ENCODE data around the gene LILRA6. TPM values are rescaled to one million over a fixed set of nuclear protein-coding genes. Genes with fewer than 3 reads are reported as not detected.
"Not testable (repeated sequence)": the region's sequence is repeated elsewhere in the genome, so short reads cannot be mapped to it uniquely, and the experiment has no call there.

Gene LILRA6
- total RNA-seq (2022) (not detected in 2 replicates), Bru-seq, nascent RNA (not detected), BruChase-seq, experiment 1, labeled RNA remaining after a 2-hour chase (not detected), BruChase-seq, experiment 2, labeled RNA remaining after a 6-hour chase (not detected)
- long read RNA-seq, result 0 reads

DNA sequence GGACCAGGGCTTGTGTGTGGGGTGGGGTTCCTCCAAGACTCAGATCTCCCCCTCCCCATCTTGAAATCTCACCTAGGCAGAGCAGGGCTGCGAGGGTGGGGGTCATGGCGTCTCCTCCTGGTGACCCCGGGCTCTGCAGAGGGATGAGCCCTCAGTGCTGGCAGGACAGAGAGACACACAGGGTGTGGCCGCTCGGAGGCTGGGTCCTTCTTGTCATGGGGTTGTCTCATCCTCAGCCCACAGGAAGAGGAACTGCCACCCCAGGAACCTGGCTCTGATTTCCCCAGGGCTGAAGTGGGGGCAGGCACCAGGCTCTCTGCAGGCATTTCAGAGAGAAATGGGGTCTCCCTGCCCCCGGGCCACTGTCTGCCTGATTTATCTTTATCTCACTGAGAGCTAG, at the start of gene LILRA6:
LILRA6 (minus strand) TSS at position 145 of the 400 bp plus-strand sequence.
- H3K4me3 Mint-ChIP-seq (ENCODE audit: unreplicated experiment); H3K4me1 Mint-ChIP-seq (ENCODE audit: low read depth, unreplicated experiment); H3K4me1 ChIP-seq; DNase-seq; H3K27ac Mint-ChIP-seq (ENCODE audit: unreplicated experiment); H3K9me3 ChIP-seq; POLR2A ChIA-PET; H3K27me3 ChIP-seq (replicated peaks; ENCODE audit: control insufficient read depth, insufficient read depth, low read length); H3K36me3 Mint-ChIP-seq (ENCODE audit: insufficient read depth, unreplicated experiment); H3K9me3 Mint-ChIP-seq (ENCODE audit: unreplicated experiment); H3K4me3 ChIP-seq (ENCODE audit: low read depth, low read length); H3K27me3 Mint-ChIP-seq (ENCODE audit: insufficient read depth, unreplicated experiment); H3K36me3 ChIP-seq (ENCODE audit: control insufficient read depth, insufficient read depth, low read length); intact Hi-C loops (cut with micrococcal nuclease; ENCODE audit: unreplicated experiment); CTCF ChIA-PET; BruUV-seq (replicated peaks): not testable (repeated sequence)

DNA sequence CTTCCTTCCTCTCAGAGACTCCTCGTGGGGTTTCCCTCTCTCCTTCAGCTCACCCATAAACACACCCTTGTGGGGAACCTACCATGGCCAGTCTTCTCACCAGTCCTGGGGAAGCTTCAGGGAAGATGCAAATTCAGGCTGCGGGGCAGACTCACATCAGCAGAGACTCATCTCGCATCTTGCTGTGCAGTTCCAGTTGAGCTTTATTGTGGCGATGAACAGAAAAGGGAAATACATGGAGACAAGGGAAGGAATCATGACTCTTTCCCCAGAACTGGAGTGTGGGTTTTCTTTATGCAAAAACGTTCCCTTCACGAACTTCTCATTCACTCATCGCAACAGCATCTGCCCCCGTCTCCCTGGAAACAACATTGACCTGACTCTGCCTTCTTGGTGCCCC, 46.6 kb upstream of the LILRA6 start:
- H3K27me3 ChIP-seq (replicated peaks; ENCODE audit: control insufficient read depth, insufficient read depth, low read length); H3K36me3 ChIP-seq (ENCODE audit: control insufficient read depth, insufficient read depth, low read length); H3K4me1 Mint-ChIP-seq (ENCODE audit: low read depth, unreplicated experiment); H3K4me3 ChIP-seq (ENCODE audit: low read depth, low read length); intact Hi-C loops (cut with micrococcal nuclease; ENCODE audit: unreplicated experiment); H3K9me3 ChIP-seq; H3K27ac Mint-ChIP-seq (ENCODE audit: unreplicated experiment); BruUV-seq (replicated peaks); CTCF ChIA-PET; H3K36me3 Mint-ChIP-seq (ENCODE audit: insufficient read depth, unreplicated experiment); DNase-seq; POLR2A ChIA-PET; H3K4me1 ChIP-seq; H3K4me3 Mint-ChIP-seq (ENCODE audit: unreplicated experiment); H3K9me3 Mint-ChIP-seq (ENCODE audit: unreplicated experiment): not testable (repeated sequence)
- H3K27me3 Mint-ChIP-seq (ENCODE audit: insufficient read depth, unreplicated experiment), result peaks cover 36% of the 10 kb centered on the region

DNA sequence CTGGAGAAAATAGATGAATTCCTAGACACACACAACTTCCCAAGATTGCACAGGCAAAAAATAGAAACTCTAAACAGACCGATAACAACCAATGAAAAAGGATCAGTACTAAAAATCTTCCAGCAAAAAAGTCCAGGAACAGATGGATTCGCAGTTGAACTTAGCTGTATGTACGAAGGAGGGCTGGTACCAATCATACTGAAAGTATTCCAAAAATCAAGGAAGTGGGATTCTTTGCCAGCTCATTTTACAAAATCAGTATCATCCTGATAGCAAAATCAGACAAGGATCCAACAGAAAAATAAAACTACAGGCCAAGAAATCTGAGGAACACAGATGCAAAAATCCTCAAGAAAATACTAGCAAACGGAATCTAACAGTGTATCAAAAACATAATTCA, 44.9 kb upstream of the LILRA6 start:
- Mint-ChIP-seq H3K4me3 (ENCODE audit: unreplicated experiment) (no peak overlapping the region), H3K9me3 (ENCODE audit: unreplicated experiment) (no peaks in the 10 kb centered on the region), H3K4me1 (ENCODE audit: low read depth, unreplicated experiment) (no peaks in the 10 kb centered on the region), H3K27ac (ENCODE audit: unreplicated experiment) (no peak overlapping the region), H3K36me3 (ENCODE audit: insufficient read depth, unreplicated experiment) (no peaks in the 10 kb centered on the region), H3K27me3 (ENCODE audit: insufficient read depth, unreplicated experiment) (peaks cover 41% of the 10 kb centered on the region)
- intact Hi-C loops (cut with micrococcal nuclease; ENCODE audit: unreplicated experiment), result no loop called here
- Histone ChIP-seq H3K36me3 (ENCODE audit: control insufficient read depth, insufficient read depth, low read length) (no peaks in the 10 kb centered on the region), H3K27me3 (replicated peaks; ENCODE audit: control insufficient read depth, insufficient read depth, low read length) (no peaks in the 10 kb centered on the region; the same call in 1 of the 2 replicates), H3K9me3 (no peaks in the 10 kb centered on the region), H3K4me1 (no peaks in the 10 kb centered on the region), H3K4me3 (ENCODE audit: low read depth, low read length) (no peak overlapping the region)
- CTCF ChIA-PET, result no interaction called here
- POLR2A ChIA-PET, result no interaction called here
- no peak for DNase-seq
- TF ChIP-seq, protein P1, sequence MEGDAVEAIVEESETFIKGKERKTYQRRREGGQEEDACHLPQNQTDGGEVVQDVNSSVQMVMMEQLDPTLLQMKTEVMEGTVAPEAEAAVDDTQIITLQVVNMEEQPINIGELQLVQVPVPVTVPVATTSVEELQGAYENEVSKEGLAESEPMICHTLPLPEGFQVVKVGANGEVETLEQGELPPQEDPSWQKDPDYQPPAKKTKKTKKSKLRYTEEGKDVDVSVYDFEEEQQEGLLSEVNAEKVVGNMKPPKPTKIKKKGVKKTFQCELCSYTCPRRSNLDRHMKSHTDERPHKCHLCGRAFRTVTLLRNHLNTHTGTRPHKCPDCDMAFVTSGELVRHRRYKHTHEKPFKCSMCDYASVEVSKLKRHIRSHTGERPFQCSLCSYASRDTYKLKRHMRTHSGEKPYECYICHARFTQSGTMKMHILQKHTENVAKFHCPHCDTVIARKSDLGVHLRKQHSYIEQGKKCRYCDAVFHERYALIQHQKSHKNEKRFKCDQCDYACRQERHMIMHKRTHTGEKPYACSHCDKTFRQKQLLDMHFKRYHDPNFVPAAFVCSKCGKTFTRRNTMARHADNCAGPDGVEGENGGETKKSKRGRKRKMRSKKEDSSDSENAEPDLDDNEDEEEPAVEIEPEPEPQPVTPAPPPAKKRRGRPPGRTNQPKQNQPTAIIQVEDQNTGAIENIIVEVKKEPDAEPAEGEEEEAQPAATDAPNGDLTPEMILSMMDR (IDR thresholded peaks at IDR 0.05; ENCODE audit: insufficient read depth in 1 of 2, low read depth in 1 of 2, low read length in 1 of 2, severe bottlenecking in 1 of 2, unreplicated experiment in 1 of 2), result no peak
- BruUV-seq (replicated peaks), result no TSS peak

DNA sequence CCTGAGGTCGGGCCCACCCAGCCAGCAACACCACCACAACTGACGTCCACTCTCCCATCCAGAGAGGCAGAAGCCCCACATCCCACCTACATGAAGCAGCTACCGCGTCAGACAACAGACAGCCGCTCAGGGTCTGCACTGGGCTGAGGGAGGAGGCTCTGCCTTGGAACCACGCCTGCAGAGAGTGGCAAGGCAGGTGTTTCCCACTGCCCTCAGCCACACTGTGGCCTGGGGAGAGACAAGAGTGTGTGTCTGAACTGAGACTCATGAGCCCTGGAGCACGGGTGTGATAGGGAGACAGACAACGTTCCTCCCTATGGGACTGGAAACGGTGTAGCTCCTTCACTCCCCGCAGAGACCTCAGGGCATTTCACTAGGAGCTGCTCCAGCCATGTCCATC, 43.7 kb upstream of the LILRA6 start:
- H3K36me3 Mint-ChIP-seq (ENCODE audit: insufficient read depth, unreplicated experiment); H3K4me3 ChIP-seq (ENCODE audit: low read depth, low read length); H3K36me3 ChIP-seq (ENCODE audit: control insufficient read depth, insufficient read depth, low read length); DNase-seq; H3K4me3 Mint-ChIP-seq (ENCODE audit: unreplicated experiment); BruUV-seq (replicated peaks); intact Hi-C loops (cut with micrococcal nuclease; ENCODE audit: unreplicated experiment); H3K27me3 ChIP-seq (replicated peaks; ENCODE audit: control insufficient read depth, insufficient read depth, low read length); H3K9me3 Mint-ChIP-seq (ENCODE audit: unreplicated experiment); H3K9me3 ChIP-seq; H3K4me1 Mint-ChIP-seq (ENCODE audit: low read depth, unreplicated experiment); H3K4me1 ChIP-seq; POLR2A ChIA-PET; H3K27ac Mint-ChIP-seq (ENCODE audit: unreplicated experiment); CTCF ChIA-PET: not testable (repeated sequence)
- H3K27me3 Mint-ChIP-seq (ENCODE audit: insufficient read depth, unreplicated experiment), result peaks cover 49% of the 10 kb centered on the region

DNA sequence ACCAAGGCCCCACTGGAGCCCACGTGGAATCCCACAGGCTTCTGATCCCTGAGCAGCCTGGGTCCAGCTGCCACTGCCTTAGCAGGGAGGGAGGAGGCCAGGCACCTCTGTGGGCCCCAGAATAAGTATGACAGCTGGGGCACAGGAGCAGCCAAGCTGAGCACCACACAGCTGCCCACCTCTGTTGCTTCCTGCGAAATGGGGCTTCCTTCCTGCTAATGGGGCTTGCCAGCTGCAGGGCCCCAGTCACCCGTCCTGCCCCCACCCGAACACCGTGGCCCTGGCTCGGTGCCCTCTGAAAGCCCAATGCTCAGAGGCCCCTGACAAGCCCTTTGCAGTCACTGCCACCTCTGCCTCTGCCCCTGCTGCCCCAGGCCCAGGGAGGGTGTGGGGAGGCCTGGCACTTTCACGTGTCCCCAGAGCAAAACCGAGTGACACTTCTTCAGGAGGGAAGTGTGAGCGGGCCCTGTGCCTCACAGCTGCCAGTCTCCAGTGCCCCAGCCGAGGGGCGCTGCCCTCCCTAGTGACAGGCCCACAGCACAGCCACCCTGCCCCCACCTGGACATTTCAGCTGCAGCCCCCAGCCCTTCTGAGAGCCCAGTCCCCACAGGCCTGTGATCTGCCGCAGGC, 43.0 kb upstream of the LILRA6 start:
- H3K4me1 ChIP-seq; H3K4me3 Mint-ChIP-seq (ENCODE audit: unreplicated experiment); H3K27me3 ChIP-seq (replicated peaks; ENCODE audit: control insufficient read depth, insufficient read depth, low read length); H3K36me3 Mint-ChIP-seq (ENCODE audit: insufficient read depth, unreplicated experiment); H3K9me3 ChIP-seq; POLR2A ChIA-PET; H3K4me1 Mint-ChIP-seq (ENCODE audit: low read depth, unreplicated experiment); H3K36me3 ChIP-seq (ENCODE audit: control insufficient read depth, insufficient read depth, low read length); H3K4me3 ChIP-seq (ENCODE audit: low read depth, low read length); CTCF ChIA-PET; BruUV-seq (replicated peaks); H3K9me3 Mint-ChIP-seq (ENCODE audit: unreplicated experiment); H3K27ac Mint-ChIP-seq (ENCODE audit: unreplicated experiment); intact Hi-C loops (cut with micrococcal nuclease; ENCODE audit: unreplicated experiment); DNase-seq: not testable (repeated sequence)
- peaks cover 51% of the 10 kb centered on the region for H3K27me3 Mint-ChIP-seq (ENCODE audit: insufficient read depth, unreplicated experiment)

All from Caco-2 (cell line).